GM23248 (cell line): ENCODE measurements around the gene TUBGCP6. TPM values are rescaled to one million over a fixed set of nuclear protein-coding genes. Genes with fewer than 3 reads are reported as not detected.

ENCODE experiments used
- DNase-seq: peaks from one replicate; pipeline ENCODE4 v3.0.0-alpha.2; 2015
- H2AFZ ChIP-seq: fragments of 200-600 bp; sonication (generic); 2 replicates; pipeline ENCODE4 v1.6.1; 2016; ENCODE audit warnings: antibody characterized with exemption
- H3F3A ChIP-seq: fragments of 200-600 bp; sonication (generic); 2 replicates; pipeline ENCODE4 v1.6.1; 2016; ENCODE audit warnings: mild to moderate bottlenecking, antibody characterized with exemption, mixed run types; ENCODE audit not compliant: insufficient read depth
- H3K27ac ChIP-seq: fragments of 200-600 bp; sonication (generic); 2 replicates; pipeline ENCODE4 v1.5.1; 2016; ENCODE audit warnings: mild to moderate bottlenecking
- H3K27me3 ChIP-seq: fragments of 200-600 bp; sonication (generic); replicated peaks from 2 replicates; pipeline ENCODE4 v1.6.1; 2016; ENCODE audit warnings: mild to moderate bottlenecking; ENCODE audit not compliant: insufficient read depth
- H3K36me3 ChIP-seq: fragments of 200-600 bp; sonication (generic); 2 replicates; pipeline ENCODE4 v1.6.1; 2016; ENCODE audit warnings: low read depth, mild to moderate bottlenecking
- H3K4me1 ChIP-seq: fragments of 200-600 bp; sonication (generic); 2 replicates; pipeline ENCODE4 v1.6.1; 2016; ENCODE audit warnings: mild to moderate bottlenecking; ENCODE audit not compliant: insufficient read depth
- H3K4me2 ChIP-seq: fragments of 200-600 bp; sonication (generic); one replicate; pipeline ENCODE4 v1.6.1; 2016; ENCODE audit warnings: mild to moderate bottlenecking; ENCODE audit not compliant: unreplicated experiment
- H3K4me3 ChIP-seq: fragments of 200-600 bp; sonication (generic); 2 replicates; pipeline ENCODE4 v1.5.1; 2016; ENCODE audit warnings: mild to moderate bottlenecking
- H3K79me2 ChIP-seq: fragments of 200-600 bp; sonication (generic); 2 replicates; pipeline ENCODE4 v1.6.1; 2016; ENCODE audit warnings: mild to moderate bottlenecking; ENCODE audit not compliant: insufficient read depth
- H3K9ac ChIP-seq: fragments of 200-600 bp; sonication (generic); 2 replicates; pipeline ENCODE4 v1.6.1; 2016; ENCODE audit warnings: mild to moderate bottlenecking
- H3K9me2 ChIP-seq: fragments of 200-600 bp; sonication (generic); 2 replicates; pipeline ENCODE4 v1.6.1; 2016; ENCODE audit warnings: mixed run types, mild to moderate bottlenecking, moderate library complexity; ENCODE audit not compliant: insufficient read depth
- H3K9me3 ChIP-seq: fragments of 200-600 bp; sonication (generic); one replicate; pipeline ENCODE4 v1.6.1; 2017; ENCODE audit warnings: low read depth
- H4K20me1 ChIP-seq: fragments of 200-600 bp; sonication (generic); 2 replicates; pipeline ENCODE4 v1.6.0; 2016; ENCODE audit not compliant: insufficient read depth
- EZH2 ChIP-seq: fragments of 200-600 bp; sonication (generic); IDR thresholded peaks from 2 replicates; pipeline ENCODE4 v1.6.1; 2018; ENCODE audit warnings: antibody characterized with exemption, mild to moderate bottlenecking; ENCODE audit not compliant: insufficient read depth, poor library complexity, severe bottlenecking
- EZH2phosphoT487 ChIP-seq: fragments of 200-600 bp; sonication (generic); IDR thresholded peaks from 2 replicates; pipeline ENCODE4 v1.6.1; 2018; ENCODE audit warnings: antibody characterized with exemption, moderate library complexity, mild to moderate bottlenecking, low read depth; ENCODE audit not compliant: insufficient read depth
- WGBS, 2 experiments: methylation state at CpG; one replicate each; pipeline ENCODE4 v1.1.6; 2015 to 2017; ENCODE audit warnings: low lambda C conversion rate in 2 of 2, low coverage in 1 of 2; ENCODE audit errors: missing lambda C conversion rate in 2 of 2; 5-methylcytosine and 5-hydroxymethylcytosine counted together
- in situ Hi-C: fragments of 300-500 bp; cut with MboI; formaldehyde crosslinking; loops from 2 replicates; pipeline ENCODE4 v1.15.0; 2020
- polyA plus RNA-seq: library from polyadenylated mRNA; unstranded; fragments of >200 nt; fragmentation: Nextera tagmentation; extraction: Ambion mirVana; gene quantifications from 2 replicates; pipeline ENCODE4 v1.2.1, GENCODE V29; 2016
- total RNA-seq: library from RNA; depleted of rRNA; stranded (reverse); fragments of >200 nt; shearing (Covaris generic); gene quantifications from 2 replicates; pipeline ENCODE4 v1.2.3, GENCODE V29; 2014

The TUBGCP6 gene
- total and polyA plus RNA-seq, 2 experiments from 2014 or later = 16.6 to 32.0 TPM

DNA sequence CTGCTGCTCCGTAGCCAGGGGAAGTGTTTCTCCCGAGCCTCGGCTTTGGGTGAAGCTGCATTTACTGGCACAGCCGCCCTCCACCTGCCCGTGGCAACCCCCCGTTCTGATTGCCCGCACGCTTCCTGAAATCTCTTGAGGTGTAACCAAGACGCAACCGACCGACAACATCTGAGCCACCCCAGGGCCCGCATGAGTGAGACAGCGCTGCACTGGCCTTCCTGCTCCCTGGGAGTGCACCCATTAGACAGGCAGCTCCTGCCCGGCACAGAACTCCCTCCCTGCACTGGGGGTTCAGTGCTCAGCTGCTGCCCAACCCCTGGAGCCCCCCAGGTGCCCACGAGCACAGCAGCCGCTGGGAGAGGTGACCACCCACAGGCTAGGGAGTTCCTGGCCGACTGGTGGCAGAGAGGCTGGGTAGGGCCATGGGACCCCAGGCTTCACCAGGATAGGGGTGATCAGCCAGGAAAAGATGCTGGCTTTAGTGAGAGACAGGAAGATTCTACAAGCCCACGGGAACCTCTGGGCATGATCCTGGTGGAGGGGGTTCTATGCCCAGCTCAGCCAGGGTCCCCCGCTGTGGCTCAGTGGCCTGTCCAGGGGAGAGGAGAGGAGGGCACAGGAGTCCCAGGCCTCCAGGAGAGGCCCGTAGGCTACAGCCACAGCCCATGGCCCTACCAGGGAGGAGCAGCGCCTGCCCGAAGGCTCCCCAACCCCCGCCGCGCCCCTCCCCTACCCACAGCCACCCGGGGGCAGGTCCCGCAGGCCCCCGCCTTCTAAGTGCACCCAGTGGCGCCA, 48.0 kb upstream of the TUBGCP6 start:
- in situ Hi-C loops = no loop called here
- peaks cover 9% of the 10 kb centered on the region; the same call in 1 of the 2 replicates for H3F3A ChIP-seq
- no peak for DNase-seq
- peak overlapping the region; percentile 56 for H3K4me3 ChIP-seq
- H4K20me1 ChIP-seq = no peaks in the 10 kb centered on the region
- WGBS, 2 experiments = 56 to 67% methylated on average over 21 to 29 of the region's 29 CpGs
- no peaks in the 10 kb centered on the region for H3K27me3 ChIP-seq
- TF ChIP-seq EZH2 = no peak
- TF ChIP-seq EZH2phosphoT487 = no peak
- peak overlapping the region; percentile 69 for H3K4me2 ChIP-seq
- H3K9ac ChIP-seq = peak overlapping the region; percentile 71
- peaks cover 99% of the 10 kb centered on the region for H3K79me2 ChIP-seq
- H3K27ac ChIP-seq = peak overlapping the region; percentile 66
- no peaks in the 10 kb centered on the region for H3K9me2 ChIP-seq
- H3K9me3 ChIP-seq = no peaks in the 10 kb centered on the region
- peaks cover 8% of the 10 kb centered on the region; the same call in 1 of the 2 replicates for H3K36me3 ChIP-seq
- peaks cover 20% of the 10 kb centered on the region for H3K4me1 ChIP-seq
- H2AFZ ChIP-seq = no peak overlapping the region

DNA sequence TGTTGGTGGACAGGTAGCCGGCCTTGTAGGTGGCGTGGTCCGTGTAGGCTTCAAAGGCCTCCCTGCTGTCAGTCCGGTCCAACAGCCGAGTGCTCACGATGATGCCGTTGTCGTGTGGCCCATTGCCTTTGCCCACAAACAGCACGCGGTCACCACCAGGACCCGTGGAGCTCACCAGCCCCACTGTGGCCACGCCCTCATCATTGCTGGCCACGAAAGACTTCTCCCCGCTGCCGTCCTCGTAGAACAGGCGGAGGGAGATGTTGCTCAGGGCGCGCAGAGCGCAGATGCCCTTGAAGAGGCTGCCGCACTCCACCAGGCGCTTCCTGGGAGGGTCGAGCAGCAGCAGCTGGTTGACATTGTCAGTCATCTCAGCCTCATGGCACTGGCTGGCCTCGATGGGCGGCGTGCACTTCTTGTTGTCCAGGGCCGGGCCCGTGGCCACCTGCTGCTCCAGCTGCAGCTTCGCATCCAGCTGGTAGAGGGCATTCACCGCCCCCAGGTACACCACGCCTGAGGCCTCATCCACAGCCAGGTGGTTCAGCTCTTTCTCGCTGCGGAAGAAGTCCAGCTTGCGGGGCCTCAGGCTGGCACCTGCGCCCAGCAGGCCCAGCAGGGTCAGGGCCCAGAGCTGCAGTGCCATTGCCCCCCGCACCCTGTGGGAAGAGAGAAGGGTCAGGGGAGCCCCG, 45.3 kb upstream of the TUBGCP6 start:
- Histone ChIP-seq H3K27ac (no peak overlapping the region), H3K79me2 (peaks cover 94% of the 10 kb centered on the region), H2AFZ (no peak overlapping the region), H3F3A (no peaks in the 10 kb centered on the region), H3K9me3 (no peaks in the 10 kb centered on the region), H3K9ac (no peak overlapping the region), H3K4me2 (no peak overlapping the region), H3K4me3 (no peak overlapping the region), H3K9me2 (no peaks in the 10 kb centered on the region), H3K36me3 (peaks cover 14% of the 10 kb centered on the region; the same call in 1 of the 2 replicates), H3K4me1 (peaks cover 20% of the 10 kb centered on the region), H4K20me1 (no peaks in the 10 kb centered on the region), H3K27me3 (no peaks in the 10 kb centered on the region)
- no peak for DNase-seq
- 93 to 94% methylated on average over 31 to 37 of the region's 37 CpGs for WGBS, 2 experiments
- TF ChIP-seq EZH2phosphoT487 (no peak), EZH2 (no peak)
- in situ Hi-C loops = no loop called here

DNA sequence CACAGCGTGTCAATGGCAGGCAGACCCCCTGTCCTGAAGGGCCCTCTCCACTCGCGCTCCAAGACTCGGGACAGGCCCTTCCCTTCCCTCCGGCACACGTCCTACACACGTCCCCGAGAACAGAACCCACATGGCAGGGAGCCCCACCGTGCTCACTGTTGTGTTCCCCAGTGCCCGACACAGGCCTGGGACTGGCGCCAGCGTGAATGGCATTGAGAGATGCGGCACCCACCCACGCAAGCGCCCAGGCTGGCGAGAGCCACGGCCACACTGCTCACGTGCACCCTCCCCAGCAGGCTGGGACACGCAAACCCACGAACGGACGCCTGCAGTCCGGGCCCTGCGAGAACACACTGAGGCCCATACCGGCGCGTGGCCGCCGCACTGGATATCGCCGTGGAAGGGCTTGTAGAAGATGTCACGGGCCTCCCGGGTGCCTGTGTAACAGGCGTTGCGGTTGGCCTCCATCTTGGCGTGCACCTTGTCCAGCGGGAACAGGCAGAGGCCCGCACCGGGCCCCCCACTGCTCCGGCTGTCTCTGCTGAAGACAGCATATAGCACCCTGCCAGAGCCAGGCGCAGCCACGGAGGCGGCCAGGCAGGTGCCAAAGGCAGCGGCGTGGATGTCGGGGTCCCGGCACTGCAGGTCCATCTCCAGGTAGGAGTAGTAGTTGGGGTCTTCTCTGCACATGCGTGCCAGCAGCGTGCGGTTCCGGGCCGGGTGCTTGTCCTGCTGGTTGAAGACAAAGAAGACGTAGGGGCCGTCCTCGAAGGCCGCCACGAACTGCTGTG, 44.5 kb upstream of the TUBGCP6 start:
- Histone ChIP-seq H3K4me1 (peaks cover 19% of the 10 kb centered on the region), H3K27ac (no peak overlapping the region), H3F3A (no peaks in the 10 kb centered on the region), H3K4me3 (no peak overlapping the region), H4K20me1 (no peaks in the 10 kb centered on the region), H3K27me3 (no peaks in the 10 kb centered on the region), H3K4me2 (no peak overlapping the region), H3K36me3 (peaks cover 14% of the 10 kb centered on the region; the same call in 1 of the 2 replicates), H3K9ac (no peak overlapping the region), H3K79me2 (peaks cover 92% of the 10 kb centered on the region), H3K9me3 (no peaks in the 10 kb centered on the region), H3K9me2 (no peaks in the 10 kb centered on the region), H2AFZ (no peak overlapping the region)
- no peak for DNase-seq
- TF ChIP-seq EZH2 = no peak
- no peak for TF ChIP-seq EZH2phosphoT487
- 95 to 97% methylated on average over 52 of the region's 57 CpGs for WGBS, 2 experiments
- in situ Hi-C loops = no loop called here

DNA sequence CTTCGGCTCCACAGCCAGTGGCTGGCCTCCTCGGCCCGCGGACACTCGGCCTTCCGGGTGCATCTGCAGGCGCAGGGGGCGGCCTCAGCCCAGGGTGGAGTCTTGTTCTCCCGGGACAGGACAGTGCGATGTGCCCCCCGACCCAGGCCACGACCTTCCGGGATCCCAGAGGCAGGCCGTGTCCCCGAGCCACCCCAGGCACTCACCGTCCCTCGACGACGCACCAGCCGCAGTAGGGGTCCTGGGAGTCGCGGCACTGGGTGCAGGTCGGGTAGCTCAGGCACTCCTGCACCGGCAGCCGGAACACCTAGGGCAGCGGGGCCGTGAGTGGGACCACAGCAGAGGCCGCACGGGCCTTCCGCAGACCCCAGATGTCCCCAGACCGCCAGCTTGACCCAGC, 42.9 kb upstream of the TUBGCP6 start:
- TF ChIP-seq EZH2phosphoT487 = no peak
- no peak for TF ChIP-seq EZH2
- H3K9ac ChIP-seq = no peak overlapping the region
- WGBS, 2 experiments = 92 to 94% methylated on average over 28 to 31 of the region's 31 CpGs
- DNase-seq = no peak
- in situ Hi-C loops = no loop called here
- H3K4me2 ChIP-seq = no peak overlapping the region
- H3K9me2 ChIP-seq = no peaks in the 10 kb centered on the region
- no peaks in the 10 kb centered on the region for H3F3A ChIP-seq
- no peaks in the 10 kb centered on the region for H4K20me1 ChIP-seq
- H3K4me3 ChIP-seq = no peak overlapping the region
- no peaks in the 10 kb centered on the region for H3K9me3 ChIP-seq
- H3K27ac ChIP-seq = no peak overlapping the region
- peaks cover 14% of the 10 kb centered on the region; the same call in 1 of the 2 replicates for H3K36me3 ChIP-seq
- H2AFZ ChIP-seq = no peak overlapping the region
- H3K4me1 ChIP-seq = peaks cover 6% of the 10 kb centered on the region
- peaks cover 77% of the 10 kb centered on the region for H3K79me2 ChIP-seq
- no peaks in the 10 kb centered on the region for H3K27me3 ChIP-seq
